Fibroblast of upper back skin (primary cell): ENCODE results near the gene OR51B2.

Source experiments
- DNase-seq: peaks from one replicate; pipeline ENCODE4 v3.0.0-alpha.2; 2013

The OR51B2 gene

DNA sequence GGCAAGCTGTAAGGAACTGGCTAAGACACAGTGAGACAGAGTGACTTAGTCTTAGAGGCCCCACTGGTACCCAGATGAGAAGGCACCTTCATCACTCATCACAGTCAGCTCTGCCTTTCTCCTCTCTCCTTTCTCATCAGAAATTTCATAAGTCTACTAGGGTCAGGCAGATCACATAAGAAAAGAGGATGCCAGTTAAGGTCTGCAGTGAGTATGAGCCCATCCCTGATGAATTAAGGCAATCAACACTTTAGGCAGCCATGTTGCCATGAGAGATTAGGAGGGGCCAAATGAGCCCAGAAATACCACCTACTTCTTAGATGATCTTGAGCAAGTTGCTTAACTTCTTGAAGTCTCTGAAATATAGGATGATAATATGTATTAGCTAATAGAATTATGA lies 42.5 kb downstream of the OR51B2 start:
- no peak for DNase-seq

DNA sequence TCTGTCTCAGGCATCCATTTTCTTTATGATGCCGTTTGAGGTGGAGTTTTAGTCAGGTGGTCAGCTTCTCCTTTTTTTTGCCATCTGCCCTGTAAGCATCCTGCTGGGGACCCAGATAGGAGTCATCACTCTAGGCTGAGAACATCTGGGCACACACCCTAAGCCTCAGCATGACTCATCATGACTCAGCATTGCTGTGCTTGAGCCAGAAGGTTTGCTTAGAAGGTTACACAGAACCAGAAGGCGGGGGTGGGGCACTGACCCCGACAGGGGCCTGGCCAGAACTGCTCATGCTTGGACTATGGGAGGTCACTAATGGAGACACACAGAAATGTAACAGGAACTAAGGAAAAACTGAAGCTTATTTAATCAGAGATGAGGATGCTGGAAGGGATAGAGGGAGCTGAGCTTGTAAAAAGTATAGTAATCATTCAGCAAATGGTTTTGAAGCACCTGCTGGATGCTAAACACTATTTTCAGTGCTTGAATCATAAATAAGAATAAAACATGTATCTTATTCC lies 43.5 kb downstream of the OR51B2 start:
- DNase-seq, result peak; percentile 97

DNA sequence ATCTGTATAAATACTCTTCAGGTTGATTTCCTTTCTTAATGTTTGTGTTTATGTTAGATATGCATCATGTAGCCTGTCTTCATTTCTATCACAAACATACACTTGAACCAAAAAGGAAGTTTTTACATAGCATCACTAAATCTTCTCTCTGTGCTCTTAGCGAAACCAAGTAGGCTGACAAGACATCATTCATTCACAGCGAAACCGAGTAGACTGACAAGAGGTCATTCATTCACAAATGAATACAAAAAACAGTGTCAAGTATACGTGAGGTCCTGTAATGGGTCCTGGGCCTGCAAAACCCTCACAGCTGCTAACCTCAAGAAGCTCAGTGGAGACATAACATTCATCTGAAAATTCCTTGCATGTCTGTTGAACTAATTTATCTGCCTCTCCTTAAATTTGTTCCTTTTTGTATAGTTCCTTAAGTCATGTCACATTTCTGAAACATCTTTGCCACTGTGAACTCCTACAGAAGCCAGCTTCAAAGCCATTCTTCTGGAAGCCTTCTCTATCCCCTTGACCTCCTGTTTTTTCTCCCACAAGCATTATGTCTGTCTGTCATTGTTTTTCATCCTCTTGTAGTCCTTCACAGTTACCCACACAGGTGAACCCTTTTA lies 44.5 kb downstream of the OR51B2 start:
- peak; percentile 8 for DNase-seq

GRCh38 chr11:5277807-5278382 lies 46.2 kb downstream of the OR51B2 start:
- peak; percentile 21 for DNase-seq

GRCh38 chr11:5276697-5277096 lies 47.4 kb downstream of the OR51B2 start:
- no peak for DNase-seq

DNA sequence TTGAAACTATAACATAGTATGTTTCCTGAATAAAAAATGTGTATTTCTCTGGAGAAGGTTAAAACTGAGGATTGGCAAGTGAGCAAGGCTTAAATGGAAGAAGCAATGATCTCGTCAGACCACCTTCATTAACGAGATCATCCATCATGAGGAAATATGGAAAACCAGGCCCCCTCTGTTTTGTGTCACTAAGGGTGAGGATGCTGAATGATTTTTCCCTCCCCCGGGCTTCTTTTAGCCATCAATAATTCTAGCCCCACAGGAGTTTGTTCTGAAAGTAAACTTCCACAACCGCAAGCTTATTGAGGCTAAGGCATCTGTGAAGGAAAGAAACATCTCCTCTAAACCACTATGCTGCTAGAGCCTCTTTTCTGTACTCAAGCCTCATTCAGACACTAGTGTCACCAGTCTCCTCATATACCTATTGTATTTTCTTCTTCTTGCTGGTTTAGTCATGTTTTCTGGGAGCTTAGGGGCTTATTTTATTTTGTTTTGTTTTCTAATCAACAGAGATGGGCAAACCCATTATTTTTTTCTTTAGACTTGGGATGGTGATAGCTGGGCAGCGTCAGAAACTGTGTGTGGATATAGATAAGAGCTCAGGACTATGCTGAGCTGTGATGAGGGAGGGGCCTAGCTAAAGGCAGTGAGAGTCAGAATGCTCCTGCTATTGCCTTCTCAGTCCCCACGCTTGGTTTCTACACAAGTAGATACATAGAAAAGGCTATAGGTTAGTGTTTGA lies 48.6 kb downstream of the OR51B2 start:
- DNase-seq, result no peak

DNA sequence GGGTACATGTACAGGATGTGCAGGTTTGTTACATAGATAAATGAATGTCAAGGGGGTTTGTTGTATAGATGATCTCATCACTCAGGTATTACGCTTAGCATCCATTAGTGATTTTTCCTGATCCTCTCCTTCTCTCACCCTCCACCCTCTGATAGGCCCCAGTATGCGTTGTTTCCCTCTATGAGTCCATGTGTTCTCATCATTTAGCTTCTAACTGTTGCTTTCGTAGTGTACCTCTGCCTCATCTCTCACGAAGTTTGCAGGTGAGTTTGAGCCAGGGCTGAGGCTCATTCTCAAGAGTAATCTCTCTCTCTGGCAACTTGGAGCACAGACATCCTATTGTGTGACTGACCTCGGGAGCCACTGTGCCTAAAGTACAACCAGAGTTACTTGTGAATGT lies 49.7 kb downstream of the OR51B2 start:
- peak; percentile 8 for DNase-seq
